Keratinocyte (primary cell): ENCODE measurements around the gene AEBP1. TPM values are rescaled to one million over a fixed set of nuclear protein-coding genes. Genes with fewer than 3 reads are reported as not detected.

Source experiments
- DNase-seq: peaks from one replicate; pipeline ENCODE4 v3.0.0-alpha.2; 2011; ENCODE audit warnings: low read depth, missing footprints, low spot score
- FAIRE-seq: peaks from 2 replicates; lab custom pipeline; 2011; peaks lifted over from hg19 to GRCh38; lab: Jason Lieb, UNC
- H2AFZ ChIP-seq: 2 replicates; pipeline ENCODE4 v1.6.0; 2012; ENCODE audit warnings: low read length, control low read depth, inconsistent platforms; ENCODE audit not compliant: control insufficient read depth
- H3K27ac ChIP-seq: 2 replicates; pipeline ENCODE4 v1.5.1; 2011; ENCODE audit warnings: low read length; ENCODE audit not compliant: control insufficient read depth, insufficient read depth
- H3K27me3 ChIP-seq: 3 replicates; pipeline ENCODE4 v1.6.0; 2011; ENCODE audit warnings: low read length; ENCODE audit not compliant: control insufficient read depth, insufficient read depth; ENCODE audit errors: extremely low read depth
- H3K36me3 ChIP-seq, 2 experiments: 2 replicates in 1 of 2; 3 replicates in 1 of 2; pipeline ENCODE4 v1.5.1; 2011; ENCODE audit warnings: low read length in 2 of 2, mild to moderate bottlenecking in 1 of 2; ENCODE audit not compliant: control insufficient read depth in 2 of 2, insufficient read depth in 2 of 2; ENCODE audit errors: extremely low read depth in 1 of 2
- H3K4me1 ChIP-seq: 3 replicates; pipeline ENCODE4 v1.5.1; 2011; ENCODE audit warnings: low read length; ENCODE audit not compliant: control insufficient read depth, insufficient read depth; ENCODE audit errors: extremely low read depth
- H3K4me2 ChIP-seq: 3 replicates; pipeline ENCODE4 v1.6.0; 2011; ENCODE audit warnings: low read depth, low read length; ENCODE audit not compliant: control insufficient read depth, insufficient read depth; ENCODE audit errors: extremely low read depth
- H3K4me3 ChIP-seq, 3 experiments: fragments of 200-600 bp in 1 of 3; sonication (generic) in 1 of 3; 2 replicates in 2 of 3; 3 replicates in 1 of 3; pipeline ENCODE4 v1.5.1; 2011 to 2016; ENCODE audit warnings: low read length in 3 of 3, mild to moderate bottlenecking in 3 of 3, control low read depth in 2 of 3, inconsistent platforms in 1 of 3, low read depth in 1 of 3, mixed read lengths in 1 of 3, mixed run types in 1 of 3, moderate library complexity in 1 of 3; ENCODE audit not compliant: control insufficient read depth in 2 of 3, insufficient read depth in 2 of 3; ENCODE audit errors: extremely low read depth in 1 of 3
- H3K79me2 ChIP-seq: 2 replicates; pipeline ENCODE4 v1.6.0; 2012; ENCODE audit warnings: low read length; ENCODE audit not compliant: control insufficient read depth, insufficient read depth
- H3K9ac ChIP-seq: 3 replicates; pipeline ENCODE4 v1.6.0; 2011; ENCODE audit warnings: low read length; ENCODE audit not compliant: control insufficient read depth, insufficient read depth; ENCODE audit errors: extremely low read depth
- H3K9me1 ChIP-seq: 3 replicates; pipeline ENCODE4 v1.6.0; 2011; ENCODE audit warnings: low read length; ENCODE audit not compliant: control insufficient read depth, insufficient read depth; ENCODE audit errors: extremely low read depth
- H3K9me3 ChIP-seq: 2 replicates; pipeline ENCODE4 v1.5.1; 2012; ENCODE audit warnings: low read depth, low read length; ENCODE audit not compliant: control insufficient read depth
- H4K20me1 ChIP-seq: 3 replicates; pipeline ENCODE4 v1.6.0; 2011; ENCODE audit warnings: low read length; ENCODE audit not compliant: control insufficient read depth, insufficient read depth; ENCODE audit errors: extremely low read depth
- EZH2 ChIP-seq: IDR thresholded peaks from one replicate; pipeline ENCODE4 v1.6.1; 2012; ENCODE audit warnings: inconsistent platforms, mild to moderate bottlenecking, low read length, moderate library complexity
- dilution Hi-C: fragments of 300-500 bp; cut with MboI; formaldehyde crosslinking; loops from one replicate; pipeline ENCODE4 v1.7.0; 2020; ENCODE audit warnings: low sequenced_read_pairs; ENCODE audit not compliant: extremely low pct_ligation_motif_present
- polyA plus RNA-seq, 5 experiments: library from polyadenylated mRNA; depleted of rRNA in 3 of 5; stranded (reverse) in 3 of 5; stranded (forward) in 1 of 5; unstranded in 1 of 5; fragments of >200 nt; gene quantifications; 1 replicate in 1 of 5; 2 replicates in 3 of 5; 3 replicates in 1 of 5; pipeline versions ENCODE4 v1.2.1 to v1.2.3, GENCODE V29; 2011 to 2012; ENCODE audit warnings: missing spikeins in 2 of 5, low read depth in 1 of 5, low replicate concordance in 1 of 5
- TF ChIP-seq, protein P1 (sequence below), 3 experiments: IDR thresholded peaks in 1 of 3; conservative IDR thresholded peaks in 1 of 3; optimal IDR thresholded peaks in 1 of 3; 2 replicates in 2 of 3; 3 replicates in 1 of 3; pipeline versions ENCODE3 to v1.5.1; 2011; ENCODE audit warnings: low read length in 3 of 3, mild to moderate bottlenecking in 3 of 3, moderate library complexity in 2 of 3, control low read depth in 1 of 3, inconsistent platforms in 1 of 3; ENCODE audit not compliant: insufficient read depth in 2 of 3; ENCODE audit errors: extremely low read depth in 1 of 3

Gene AEBP1
- polyA plus RNA-seq, 1 donor (not counting 4 experiments of a cell fraction or from before 2014, with no cell fraction given), result 0.03 TPM

GRCh38 chr7:44113764-44114354 lies 9.7 kb downstream of the AEBP1 start:
- TF ChIP-seq, protein P1, sequence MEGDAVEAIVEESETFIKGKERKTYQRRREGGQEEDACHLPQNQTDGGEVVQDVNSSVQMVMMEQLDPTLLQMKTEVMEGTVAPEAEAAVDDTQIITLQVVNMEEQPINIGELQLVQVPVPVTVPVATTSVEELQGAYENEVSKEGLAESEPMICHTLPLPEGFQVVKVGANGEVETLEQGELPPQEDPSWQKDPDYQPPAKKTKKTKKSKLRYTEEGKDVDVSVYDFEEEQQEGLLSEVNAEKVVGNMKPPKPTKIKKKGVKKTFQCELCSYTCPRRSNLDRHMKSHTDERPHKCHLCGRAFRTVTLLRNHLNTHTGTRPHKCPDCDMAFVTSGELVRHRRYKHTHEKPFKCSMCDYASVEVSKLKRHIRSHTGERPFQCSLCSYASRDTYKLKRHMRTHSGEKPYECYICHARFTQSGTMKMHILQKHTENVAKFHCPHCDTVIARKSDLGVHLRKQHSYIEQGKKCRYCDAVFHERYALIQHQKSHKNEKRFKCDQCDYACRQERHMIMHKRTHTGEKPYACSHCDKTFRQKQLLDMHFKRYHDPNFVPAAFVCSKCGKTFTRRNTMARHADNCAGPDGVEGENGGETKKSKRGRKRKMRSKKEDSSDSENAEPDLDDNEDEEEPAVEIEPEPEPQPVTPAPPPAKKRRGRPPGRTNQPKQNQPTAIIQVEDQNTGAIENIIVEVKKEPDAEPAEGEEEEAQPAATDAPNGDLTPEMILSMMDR (optimal IDR thresholded peaks at IDR 0.05 in 1 of 3, IDR thresholded peaks at IDR 0.05 in 1 of 3, conservative IDR thresholded peaks at IDR 0.05 in 1 of 3; ENCODE audit: extremely low read depth in 1 of 3, insufficient read depth in 2 of 3, low read length in 3 of 3), result no peak
- no peak for TF ChIP-seq EZH2
- no peaks in the 10 kb centered on the region for H3K27me3 ChIP-seq
- no peaks in the 10 kb centered on the region for H3K9me1 ChIP-seq
- no peak overlapping the region for H3K9ac ChIP-seq
- H3K36me3 ChIP-seq, result peaks cover 9 to 27% of the 10 kb centered on the region in 2 experiments
- FAIRE-seq (no peak), DNase-seq (no peak)
- no peak overlapping the region for H2AFZ ChIP-seq
- H3K4me1 ChIP-seq, result no peaks in the 10 kb centered on the region
- H4K20me1 ChIP-seq, result no peaks in the 10 kb centered on the region
- H3K9me3 ChIP-seq, result no peaks in the 10 kb centered on the region
- H3K4me2 ChIP-seq, result no peak overlapping the region
- H3K27ac ChIP-seq, result no peak overlapping the region
- H3K4me3 ChIP-seq, result no peak overlapping the region
- dilution Hi-C loops, result no loop called here
- H3K79me2 ChIP-seq, result no peaks in the 10 kb centered on the region

DNA sequence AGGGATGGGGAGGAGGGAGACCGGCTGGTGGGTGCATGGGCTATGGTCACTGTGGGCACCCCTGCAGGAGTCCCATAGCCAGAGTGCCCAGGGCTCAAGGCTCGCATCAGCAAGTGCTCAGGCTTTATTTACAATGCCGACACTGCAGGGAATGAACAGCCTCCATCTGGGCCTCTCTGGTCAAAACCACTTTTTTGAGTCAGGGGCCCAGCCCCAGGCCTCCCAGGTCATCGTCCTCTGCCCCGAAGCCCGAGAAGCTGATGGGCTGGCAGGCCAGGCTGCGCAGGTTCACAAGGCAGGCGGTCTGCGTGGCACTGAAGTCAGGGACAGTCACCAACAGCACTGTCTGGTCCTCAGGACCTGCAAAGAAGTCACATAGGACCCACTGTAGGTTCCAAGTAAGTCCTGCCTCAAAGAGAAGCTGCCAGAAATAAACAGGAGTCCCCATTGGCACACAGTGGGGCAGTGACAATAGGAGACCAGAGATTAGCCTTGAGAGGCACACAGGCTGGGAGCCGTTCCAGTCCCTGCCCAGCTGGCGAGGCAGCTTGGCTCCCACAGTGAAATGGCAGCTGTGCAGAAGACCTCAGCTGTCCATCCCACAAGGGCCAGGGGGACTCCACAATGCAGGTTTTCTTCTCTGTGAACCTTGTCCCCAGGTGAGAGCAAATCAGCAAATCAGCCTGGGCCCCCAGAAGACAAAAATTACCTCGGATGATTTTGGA lies 10.6 kb downstream of the AEBP1 start:
- Histone ChIP-seq H2AFZ (no peak overlapping the region), H3K36me3 (peaks cover 15 to 33% of the 10 kb centered on the region in 2 experiments), H3K27ac (no peak overlapping the region), H3K9ac (no peak overlapping the region), H4K20me1 (no peaks in the 10 kb centered on the region), H3K4me3 (no peak overlapping the region), H3K4me1 (no peaks in the 10 kb centered on the region), H3K9me1 (no peaks in the 10 kb centered on the region), H3K27me3 (no peaks in the 10 kb centered on the region), H3K9me3 (no peaks in the 10 kb centered on the region), H3K4me2 (no peak overlapping the region), H3K79me2 (peaks cover 5% of the 10 kb centered on the region)
- FAIRE-seq (no peak), DNase-seq (no peak)
- dilution Hi-C loops, result no loop called here
- no peak for TF ChIP-seq EZH2
- TF ChIP-seq, protein P1 (optimal IDR thresholded peaks at IDR 0.05 in 1 of 3, IDR thresholded peaks at IDR 0.05 in 1 of 3, conservative IDR thresholded peaks at IDR 0.05 in 1 of 3; ENCODE audit: extremely low read depth in 1 of 3, insufficient read depth in 2 of 3, low read length in 3 of 3), result no peak
